ENCODE results near the gene TAS2R41.
"Not testable (repeated sequence)": the region's sequence is repeated elsewhere in the genome, so short reads cannot be mapped to it uniquely, and the experiment has no call there.

TAS2R41 gene

GRCh38 chr7:143519411-143520131 is 41.9 kb downstream of the TAS2R41 start:
- peak; percentile 82 for DNase-seq

- not testable (repeated sequence) for DNase-seq
Observed at GRCh38 chr7:143522309-143522916, 44.7 kb downstream of the TAS2R41 start.

All from fibroblast of upper back skin (primary cell).